Common myeloid progenitor, CD34-positive (primary cell): ENCODE data around the gene P4HA3.

Experiments used
- CTCF ChIA-PET: fragments of 350-600 bp; sonication (Branson Sonifier 250); formaldehyde crosslinking; loops from one replicate; lab custom pipeline; 2021; ENCODE audit warnings: antibody characterized with exemption; lab: Charles Lee
- POLR2A ChIA-PET: fragments of 350-600 bp; sonication (Branson Sonifier 250); formaldehyde crosslinking; loops from one replicate; lab custom pipeline; 2021; ENCODE audit warnings: antibody characterized with exemption; lab: Charles Lee
- DNase-seq, 3 donors: peaks; one replicate each; pipeline versions ENCODE4 v3.0.0 to v3.0.0-alpha.2; 2013
- H3K27ac ChIP-seq, 2 experiments: 1 replicate in 1 of 2; 2 replicates in 1 of 2; pipeline ENCODE4 v1.7.0; 2013; ENCODE audit warnings: inconsistent platforms in 2 of 2, low read length in 2 of 2, mild to moderate bottlenecking in 2 of 2, low read depth in 1 of 2, moderate library complexity in 1 of 2; ENCODE audit not compliant: severe bottlenecking in 2 of 2, insufficient read depth in 1 of 2, poor library complexity in 1 of 2
- H3K27me3 ChIP-seq, 5 experiments: replicated peaks in 2 of 5; 1 replicate in 3 of 5; 2 replicates in 2 of 5; pipeline versions ENCODE4 v1.6.1 to v1.7.0; 2013; ENCODE audit warnings: low read length in 4 of 5, mild to moderate bottlenecking in 2 of 5, moderate library complexity in 2 of 5, inconsistent platforms in 1 of 5; ENCODE audit not compliant: insufficient read depth in 5 of 5, control insufficient read depth in 4 of 5
- H3K36me3 ChIP-seq, 4 experiments: 1 replicate in 2 of 4; 2 replicates in 2 of 4; pipeline versions ENCODE4 v1.6.1 to v1.7.0; 2013; ENCODE audit warnings: low read length in 3 of 4, control low read depth in 1 of 4, mild to moderate bottlenecking in 1 of 4; ENCODE audit not compliant: control insufficient read depth in 4 of 4, insufficient read depth in 4 of 4
- H3K4me1 ChIP-seq, 4 experiments: 1 replicate in 3 of 4; 2 replicates in 1 of 4; pipeline versions ENCODE4 v1.6.1 to v1.7.1; 2013; ENCODE audit warnings: low read length in 3 of 4, mild to moderate bottlenecking in 3 of 4, control low read depth in 1 of 4, inconsistent platforms in 1 of 4, moderate library complexity in 1 of 4; ENCODE audit not compliant: control insufficient read depth in 4 of 4, insufficient read depth in 4 of 4; ENCODE audit errors: control extremely low read depth in 1 of 4
- H3K4me3 ChIP-seq, 7 experiments: 1 replicate in 4 of 7; 2 replicates in 3 of 7; pipeline versions ENCODE4 v1.5.1 to v1.7.0; 2013; ENCODE audit warnings: mild to moderate bottlenecking in 7 of 7, low read length in 6 of 7, moderate library complexity in 6 of 7, inconsistent platforms in 2 of 7, low read depth in 2 of 7, control low read depth in 1 of 7; ENCODE audit not compliant: insufficient read depth in 4 of 7, control insufficient read depth in 1 of 7; ENCODE audit errors: extremely low read depth in 1 of 7
- H3K9me3 ChIP-seq, 5 experiments: 1 replicate in 4 of 5; 2 replicates in 1 of 5; pipeline versions ENCODE4 v1.6.1 to v1.7.1; 2013; ENCODE audit warnings: low read length in 4 of 5, mild to moderate bottlenecking in 2 of 5, inconsistent platforms in 1 of 5, low read depth in 1 of 5, moderate library complexity in 1 of 5; ENCODE audit not compliant: control insufficient read depth in 4 of 5, insufficient read depth in 2 of 5; ENCODE audit errors: control extremely low read depth in 1 of 5
- WGBS: methylation state at CpG from one replicate; pipeline ENCODE4 v1.1.5; 2013; ENCODE audit not compliant: insufficient coverage; 5-methylcytosine and 5-hydroxymethylcytosine counted together

The P4HA3 gene

GRCh38 chr11:74235121-74235520, 76.3 kb downstream of the P4HA3 start:
- Histone ChIP-seq H3K4me1 (peaks cover 0 to 2% (median 0%) of the 10 kb centered on the region in 4 experiments), H3K9me3 (no peaks in the 10 kb centered on the region), H3K36me3 (peaks cover 11 to 55% (median 32%) of the 10 kb centered on the region in 4 experiments), H3K4me3 (no peak overlapping the region), H3K27ac (no peak overlapping the region), H3K27me3 (no peaks in the 10 kb centered on the region)
- WGBS = 95% methylated on average over 3 of the region's 4 CpGs
- DNase-seq = no peak
- ChIA-PET CTCF (interaction anchor here (1.4 kb wide), 1 partner anchor 21 kb away, joined by 3 read pairs; no protein-coding TSS in a partner anchor), POLR2A (no interaction called here)

GRCh38 chr11:74233683-74234082, 77.8 kb downstream of the P4HA3 start:
- 98% methylated on average over 3 of the region's 3 CpGs for WGBS
- H3K27me3 ChIP-seq = no peaks in the 10 kb centered on the region
- DNase-seq = no peak
- ChIA-PET CTCF (no interaction called here), POLR2A (no interaction called here)
- no peak overlapping the region for H3K4me3 ChIP-seq
- H3K4me1 ChIP-seq = peaks cover 0 to 2% (median 0%) of the 10 kb centered on the region in 4 experiments
- H3K9me3 ChIP-seq = no peaks in the 10 kb centered on the region
- H3K27ac ChIP-seq = no peak overlapping the region
- H3K36me3 ChIP-seq = peaks cover 12 to 47% (median 30%) of the 10 kb centered on the region in 4 experiments

- 100% methylated on average over 2 of the region's 6 CpGs for WGBS
- CTCF ChIA-PET = interaction anchor here (0.6 kb wide), 1 partner anchor 301 kb away, joined by 5 read pairs; no protein-coding TSS in a partner anchor
- no peak overlapping the region for H3K27ac ChIP-seq
- POLR2A ChIA-PET = no interaction called here
- H3K9me3 ChIP-seq = no peaks in the 10 kb centered on the region
- H3K36me3 ChIP-seq = peaks cover 9 to 36% (median 24%) of the 10 kb centered on the region in 4 experiments
- no peaks in the 10 kb centered on the region for H3K27me3 ChIP-seq
- H3K4me3 ChIP-seq = no peak overlapping the region
- peak in 1 of 3 donors; percentile 2 for DNase-seq
- H3K4me1 ChIP-seq = peaks cover 0 to 2% (median 0%) of the 10 kb centered on the region in 4 experiments
Observed at GRCh38 chr11:74232311-74232950, 79.0 kb downstream of the P4HA3 start.

DNA sequence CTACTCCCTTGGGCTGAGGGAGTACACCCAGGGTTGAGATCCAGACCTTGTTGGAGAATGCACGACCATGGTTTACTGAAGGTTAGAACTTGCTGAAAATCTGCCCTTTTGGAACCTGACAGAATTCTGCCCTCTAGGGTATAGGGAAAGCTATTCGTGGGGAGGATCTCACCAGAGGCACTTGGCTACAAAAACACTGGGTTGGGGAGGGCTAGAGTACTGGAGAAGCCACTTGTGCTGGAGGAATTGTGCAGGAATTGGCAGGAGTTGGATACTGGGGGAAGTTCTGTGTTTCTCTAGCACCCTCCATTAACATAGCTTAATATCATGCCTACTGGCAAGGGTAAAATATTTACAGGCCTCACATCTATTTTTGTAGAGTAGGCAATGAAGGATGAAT, 84.5 kb downstream of the P4HA3 start:
- H3K4me1 ChIP-seq = no peaks in the 10 kb centered on the region
- peak in 1 of 3 donors; percentile 1 for DNase-seq
- CTCF ChIA-PET = interaction anchor here (1.0 kb wide), 2 partner anchors 12 to 28 kb away, joined by 3 read pairs; no protein-coding TSS in a partner anchor

GRCh38 chr11:74225565-74225964, 85.9 kb downstream of the P4HA3 start:
- H3K4me1 ChIP-seq = no peaks in the 10 kb centered on the region
- CTCF ChIA-PET = no interaction called here
- DNase-seq = no peak
- H3K4me3 ChIP-seq = no peak overlapping the region
- no peak overlapping the region for H3K27ac ChIP-seq
- WGBS = 95% methylated on average over 4 of the region's 4 CpGs
- H3K27me3 ChIP-seq = no peaks in the 10 kb centered on the region
- H3K36me3 ChIP-seq = peaks cover 6 to 14% (median 9%) of the 10 kb centered on the region in 4 experiments
- H3K9me3 ChIP-seq = no peaks in the 10 kb centered on the region
- POLR2A ChIA-PET = no interaction called here

More for the DNA sequence above, 84.5 kb downstream of the P4HA3 start:
- POLR2A ChIA-PET = no interaction called here
- peaks cover 10 to 23% (median 15%) of the 10 kb centered on the region in 4 experiments for H3K36me3 ChIP-seq
- no peaks in the 10 kb centered on the region for H3K9me3 ChIP-seq
- 96% methylated on average over 2 of the region's 2 CpGs for WGBS
- H3K4me3 ChIP-seq = no peak overlapping the region
- H3K27me3 ChIP-seq = no peaks in the 10 kb centered on the region
- no peak overlapping the region for H3K27ac ChIP-seq

GRCh38 chr11:74221816-74222215, 89.6 kb downstream of the P4HA3 start:
- ChIA-PET CTCF (no interaction called here), POLR2A (interaction anchor here (0.6 kb wide), 1 partner anchor 683 kb away, joined by 7 read pairs; no protein-coding TSS in a partner anchor)
- 100% methylated on average over 1 of the region's 1 CpG for WGBS
- no peak overlapping the region for H3K4me3 ChIP-seq
- no peak for DNase-seq
- peaks cover 0 to 7% (median 2%) of the 10 kb centered on the region in 4 experiments for H3K36me3 ChIP-seq
- H3K4me1 ChIP-seq = no peaks in the 10 kb centered on the region
- no peaks in the 10 kb centered on the region for H3K27me3 ChIP-seq
- H3K27ac ChIP-seq = no peak overlapping the region
- H3K9me3 ChIP-seq = no peaks in the 10 kb centered on the region

GRCh38 chr11:74220376-74220775, 91.1 kb downstream of the P4HA3 start:
- H3K27ac ChIP-seq = no peak overlapping the region
- peaks cover 0 to 6% (median 3%) of the 10 kb centered on the region in 4 experiments for H3K36me3 ChIP-seq
- H3K4me1 ChIP-seq = no peaks in the 10 kb centered on the region
- WGBS = 100% methylated on average over 1 of the region's 1 CpG
- no peak overlapping the region for H3K4me3 ChIP-seq
- ChIA-PET POLR2A (no interaction called here), CTCF (no interaction called here)
- no peaks in the 10 kb centered on the region for H3K27me3 ChIP-seq
- peaks cover 0 to 3% (median 2%) of the 10 kb centered on the region in 5 experiments for H3K9me3 ChIP-seq
- DNase-seq = no peak
